ENCODE measurements around the gene HDAC4. TPM values are rescaled to one million over a fixed set of nuclear protein-coding genes. Genes with fewer than 3 reads are reported as not detected.

Gene HDAC4
- total RNA-seq, 1 donor from 2014 or later = 7.8 TPM

DNA sequence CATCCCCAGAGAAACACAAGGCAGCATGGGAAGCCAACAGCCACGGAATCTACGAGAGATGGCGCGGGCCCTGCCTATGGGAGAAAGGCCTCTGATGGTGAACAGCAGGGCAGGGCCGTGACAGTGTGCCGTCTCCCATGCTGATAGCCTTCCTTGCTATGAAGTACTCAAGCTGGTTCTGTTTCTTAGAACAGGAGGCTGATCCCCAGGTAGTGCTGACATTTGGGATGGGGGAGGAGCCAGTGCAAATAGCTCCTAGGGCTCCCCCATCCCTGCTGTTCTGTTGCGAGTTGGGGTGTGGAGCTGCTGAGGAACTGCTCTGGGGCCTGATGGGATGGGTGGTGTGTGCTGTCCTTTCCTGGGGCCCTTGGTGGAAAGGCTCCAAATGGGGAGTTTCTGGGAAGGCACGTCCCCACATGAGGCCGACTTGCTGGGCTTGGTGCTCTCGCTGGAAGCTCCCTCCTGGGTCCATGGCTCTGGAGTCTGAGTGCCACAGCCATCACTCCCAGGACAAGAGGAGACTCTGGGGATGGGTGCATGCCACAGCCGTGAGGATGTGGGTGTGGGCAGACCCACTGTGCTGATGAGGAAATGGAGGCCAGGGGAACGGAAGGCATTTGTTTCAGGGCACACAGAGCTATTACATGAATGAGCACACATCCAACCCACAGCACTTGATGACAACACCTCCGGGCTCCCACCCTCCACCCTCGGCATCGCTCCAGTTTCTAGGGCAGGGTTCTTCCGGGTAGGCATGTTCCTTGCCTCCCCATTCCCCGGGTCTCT lies 246.8 kb downstream of the HDAC4 start:
- TF ChIP-seq, protein P1, sequence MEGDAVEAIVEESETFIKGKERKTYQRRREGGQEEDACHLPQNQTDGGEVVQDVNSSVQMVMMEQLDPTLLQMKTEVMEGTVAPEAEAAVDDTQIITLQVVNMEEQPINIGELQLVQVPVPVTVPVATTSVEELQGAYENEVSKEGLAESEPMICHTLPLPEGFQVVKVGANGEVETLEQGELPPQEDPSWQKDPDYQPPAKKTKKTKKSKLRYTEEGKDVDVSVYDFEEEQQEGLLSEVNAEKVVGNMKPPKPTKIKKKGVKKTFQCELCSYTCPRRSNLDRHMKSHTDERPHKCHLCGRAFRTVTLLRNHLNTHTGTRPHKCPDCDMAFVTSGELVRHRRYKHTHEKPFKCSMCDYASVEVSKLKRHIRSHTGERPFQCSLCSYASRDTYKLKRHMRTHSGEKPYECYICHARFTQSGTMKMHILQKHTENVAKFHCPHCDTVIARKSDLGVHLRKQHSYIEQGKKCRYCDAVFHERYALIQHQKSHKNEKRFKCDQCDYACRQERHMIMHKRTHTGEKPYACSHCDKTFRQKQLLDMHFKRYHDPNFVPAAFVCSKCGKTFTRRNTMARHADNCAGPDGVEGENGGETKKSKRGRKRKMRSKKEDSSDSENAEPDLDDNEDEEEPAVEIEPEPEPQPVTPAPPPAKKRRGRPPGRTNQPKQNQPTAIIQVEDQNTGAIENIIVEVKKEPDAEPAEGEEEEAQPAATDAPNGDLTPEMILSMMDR (IDR thresholded peaks at IDR 0.05; ENCODE audit: insufficient read depth, low read length, poor library complexity, severe bottlenecking) = no peak
- H3K4me3 ChIP-seq (ENCODE audit: low read depth, low read length) = no peak overlapping the region
- no peaks in the 10 kb centered on the region for H3K27me3 ChIP-seq (ENCODE audit: control insufficient read depth, insufficient read depth, low read length)
- H3K36me3 ChIP-seq (ENCODE audit: control insufficient read depth, insufficient read depth, low read length) = peaks cover 1% of the 10 kb centered on the region
- DNase-seq (ENCODE audit: low read depth) = no peak

DNA sequence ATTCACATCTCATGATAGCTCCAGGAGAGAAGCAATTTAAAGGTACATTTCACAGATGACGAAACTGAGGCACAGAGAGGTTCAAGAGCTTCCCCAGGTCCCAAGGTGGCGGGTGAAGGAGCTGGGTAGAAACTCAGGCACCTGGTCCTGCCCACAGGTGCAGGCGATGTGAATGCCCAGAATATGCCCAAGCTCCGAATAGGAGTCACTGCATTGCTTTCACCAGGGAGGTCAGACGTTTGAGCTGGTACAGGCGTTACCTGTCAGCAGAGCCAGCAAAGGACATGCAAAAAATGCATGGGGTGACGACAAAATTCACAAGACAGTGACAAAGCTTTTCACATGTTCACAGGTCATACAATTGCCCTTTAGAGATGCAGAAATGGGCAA lies 247.9 kb downstream of the HDAC4 start:
- H3K36me3 ChIP-seq (ENCODE audit: control insufficient read depth, insufficient read depth, low read length) = peaks cover 1% of the 10 kb centered on the region
- no peak overlapping the region for H3K4me3 ChIP-seq (ENCODE audit: low read depth, low read length)
- DNase-seq (ENCODE audit: low read depth) = no peak
- TF ChIP-seq, protein P1 (IDR thresholded peaks at IDR 0.05; ENCODE audit: insufficient read depth, low read length, poor library complexity, severe bottlenecking) = no peak
- H3K27me3 ChIP-seq (ENCODE audit: control insufficient read depth, insufficient read depth, low read length) = no peaks in the 10 kb centered on the region

DNA sequence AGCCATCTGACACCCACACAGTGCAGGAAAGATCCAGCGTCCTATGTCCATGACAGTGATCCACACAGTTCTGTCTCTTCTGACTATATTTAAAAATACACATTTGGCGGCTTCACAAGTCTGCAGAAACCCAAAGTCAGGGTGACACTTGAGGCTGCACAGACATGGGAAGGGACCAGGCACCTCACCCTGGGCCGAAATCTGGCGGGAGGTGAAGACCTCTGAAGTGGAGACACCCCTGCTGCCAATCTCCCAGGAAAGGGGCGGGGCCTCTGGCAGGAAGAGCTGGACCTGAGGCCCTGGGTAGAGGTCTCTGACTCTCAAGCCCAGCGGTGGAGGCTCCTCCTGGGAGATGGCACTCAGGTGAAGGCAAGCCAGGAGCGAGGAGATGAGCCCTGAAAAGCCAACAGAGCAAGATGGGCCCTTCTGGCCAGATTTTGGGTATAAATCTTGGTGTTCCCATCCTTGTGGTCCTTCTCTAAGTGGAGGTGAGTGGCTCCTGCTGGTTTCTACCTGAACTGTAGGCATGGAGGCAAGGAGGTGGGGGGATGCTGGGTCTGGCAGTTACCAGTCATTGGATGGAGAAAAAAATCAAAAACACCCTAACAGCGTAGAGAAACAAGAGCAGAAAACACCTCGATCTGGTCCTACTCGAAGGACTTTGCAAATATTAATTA lies 248.4 kb downstream of the HDAC4 start:
- Histone ChIP-seq H3K36me3 (ENCODE audit: control insufficient read depth, insufficient read depth, low read length) (peaks cover 1% of the 10 kb centered on the region), H3K27me3 (ENCODE audit: control insufficient read depth, insufficient read depth, low read length) (no peaks in the 10 kb centered on the region), H3K4me3 (ENCODE audit: low read depth, low read length) (no peak overlapping the region)
- DNase-seq (ENCODE audit: low read depth) = no peak
- TF ChIP-seq, protein P1 (IDR thresholded peaks at IDR 0.05; ENCODE audit: insufficient read depth, low read length, poor library complexity, severe bottlenecking) = no peak

DNA sequence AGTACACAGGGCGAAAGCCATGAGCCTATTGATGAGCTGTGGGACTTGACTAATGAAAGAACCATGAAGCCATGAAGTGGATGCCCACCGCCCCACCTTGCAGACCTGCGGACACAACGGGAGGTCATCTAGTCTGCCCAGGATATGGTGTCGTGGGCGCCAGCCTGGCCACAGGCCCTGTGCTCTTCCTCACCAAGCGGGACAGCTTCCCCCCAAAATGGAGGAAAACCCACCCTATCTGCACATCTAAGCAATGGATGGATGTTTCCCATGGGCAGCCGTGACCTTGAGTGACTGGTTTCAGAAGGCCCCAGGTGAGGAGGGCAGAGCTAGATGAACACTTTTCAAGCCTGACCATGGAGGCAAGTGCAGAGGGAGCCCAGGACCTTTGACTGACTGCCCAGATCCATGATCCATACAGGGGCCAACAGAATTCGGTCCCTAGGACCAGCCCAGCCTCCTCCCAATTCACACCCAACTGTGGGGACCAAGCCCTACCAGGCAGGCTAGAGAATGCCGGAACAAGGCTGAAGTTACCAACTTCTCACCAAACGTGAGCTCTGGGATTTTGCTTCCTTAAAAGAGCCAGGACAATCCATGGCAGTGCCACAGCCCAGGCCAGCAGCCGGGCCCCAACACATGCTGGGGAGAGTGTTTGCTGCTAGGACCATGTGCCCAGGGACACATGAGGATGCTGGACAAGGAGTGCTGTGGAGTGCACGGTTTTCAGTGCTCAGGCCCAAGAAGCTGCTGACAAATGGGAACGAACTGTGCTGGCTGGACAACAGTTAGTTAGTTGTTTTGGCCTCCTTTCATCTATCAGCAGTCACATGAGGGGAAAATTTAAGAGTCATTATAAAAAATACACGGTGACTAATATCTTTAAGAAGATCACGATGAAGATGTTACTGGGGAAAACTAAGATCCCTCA lies 249.4 kb downstream of the HDAC4 start:
- no peak overlapping the region for H3K4me3 ChIP-seq (ENCODE audit: low read depth, low read length)

More for the DNA sequence above, 249.4 kb downstream of the HDAC4 start:
- Histone ChIP-seq H3K36me3 (ENCODE audit: control insufficient read depth, insufficient read depth, low read length) (peaks cover 1% of the 10 kb centered on the region), H3K27me3 (ENCODE audit: control insufficient read depth, insufficient read depth, low read length) (no peaks in the 10 kb centered on the region)
- TF ChIP-seq, protein P1 (IDR thresholded peaks at IDR 0.05; ENCODE audit: insufficient read depth, low read length, poor library complexity, severe bottlenecking) = no peak
- DNase-seq (ENCODE audit: low read depth) = no peak

Measured in kidney epithelial cell (primary cell).